Activated CD8-positive, alpha-beta T cell treated with anti-CD3 and anti-CD28 coated beads for 36 hours (primary cell): ENCODE data around the gene PCBD2. TPM values are rescaled to one million over a fixed set of nuclear protein-coding genes. Genes with fewer than 3 reads are reported as not detected.

Experiments used
- ATAC-seq: fragments of 200-7000 bp; cut with Tn5 transposase; one replicate; pipeline ENCODE4 v1.10.0; 2021; ENCODE audit warnings: mild to moderate bottlenecking, moderate library complexity
- CTCF ChIA-PET: fragments of 350-600 bp; sonication (Branson Sonifier 250); formaldehyde crosslinking; loops from one replicate; lab custom pipeline; 2021; ENCODE audit warnings: antibody characterized with exemption; lab: Charles Lee
- POLR2A ChIA-PET: fragments of 350-600 bp; sonication (Branson Sonifier 250); formaldehyde crosslinking; loops from one replicate; lab custom pipeline; 2021; ENCODE audit warnings: antibody characterized with exemption; lab: Charles Lee
- DNase-seq: peaks from one replicate; pipeline ENCODE4 v3.0.0-alpha.2; 2020
- H3K27ac Mint-ChIP-seq: one replicate; pipeline ENCODE4 v1.8.0; 2021; ENCODE audit warnings: mild to moderate bottlenecking, mixed read lengths
- H3K27me3 Mint-ChIP-seq: one replicate; pipeline ENCODE4 v1.8.0; 2021; ENCODE audit warnings: mixed read lengths
- H3K36me3 Mint-ChIP-seq: one replicate; pipeline ENCODE4 v1.8.0; 2021; ENCODE audit warnings: low read depth, mixed read lengths
- H3K4me1 Mint-ChIP-seq: one replicate; pipeline ENCODE4 v1.8.0; 2021; ENCODE audit warnings: low read depth, mixed read lengths
- H3K4me3 Mint-ChIP-seq: one replicate; pipeline ENCODE4 v1.8.0; 2021; ENCODE audit warnings: mild to moderate bottlenecking, moderate library complexity, mixed read lengths
- H3K9me3 Mint-ChIP-seq: one replicate; pipeline ENCODE4 v1.8.0; 2021; ENCODE audit warnings: mixed read lengths
- intact Hi-C: fragments of 100-400 bp; cut with micrococcal nuclease; formaldehyde crosslinking; loops from one replicate; pipeline ENCODE4 v1.10.0; 2022
- total RNA-seq, 2 experiments: library from RNA; stranded (reverse); gene quantifications; one replicate each; pipeline ENCODE4 v1.2.3, GENCODE V29; 2021
- TF ChIP-seq, protein P1 (sequence below): fragments of 200-600 bp; IDR thresholded peaks from one replicate; pipeline ENCODE4 v1.8.0; 2022; ENCODE audit warnings: antibody characterized with exemption, mild to moderate bottlenecking

Gene PCBD2
- total RNA-seq, 2 experiments from 2014 or later: 8.1 to 8.8 TPM

DNA sequence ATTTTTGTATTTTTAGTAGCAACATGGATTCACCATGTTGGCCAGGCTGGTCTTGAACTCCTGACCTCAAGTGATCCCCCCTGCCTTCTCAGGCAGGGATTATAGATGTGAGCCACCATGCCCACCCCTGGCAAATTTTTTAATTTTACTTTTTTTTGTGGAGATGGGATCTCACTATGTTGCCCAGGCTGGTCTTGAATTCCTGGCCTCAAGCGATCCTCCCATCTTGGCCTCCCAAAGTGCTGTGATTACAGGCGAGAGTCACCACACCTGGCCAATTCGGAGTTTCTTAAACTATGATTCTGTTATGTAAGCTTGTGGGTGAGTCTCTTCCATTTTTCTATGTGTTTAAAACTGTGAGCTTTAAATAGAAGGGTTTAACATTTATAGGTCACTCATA lies 27.6 kb downstream of the PCBD2 start:
- no peak overlapping the region for H3K27ac Mint-ChIP-seq
- ChIA-PET POLR2A (no interaction called here), CTCF (no interaction called here)
- intact Hi-C loops: no loop called here
- TF ChIP-seq, protein P1, sequence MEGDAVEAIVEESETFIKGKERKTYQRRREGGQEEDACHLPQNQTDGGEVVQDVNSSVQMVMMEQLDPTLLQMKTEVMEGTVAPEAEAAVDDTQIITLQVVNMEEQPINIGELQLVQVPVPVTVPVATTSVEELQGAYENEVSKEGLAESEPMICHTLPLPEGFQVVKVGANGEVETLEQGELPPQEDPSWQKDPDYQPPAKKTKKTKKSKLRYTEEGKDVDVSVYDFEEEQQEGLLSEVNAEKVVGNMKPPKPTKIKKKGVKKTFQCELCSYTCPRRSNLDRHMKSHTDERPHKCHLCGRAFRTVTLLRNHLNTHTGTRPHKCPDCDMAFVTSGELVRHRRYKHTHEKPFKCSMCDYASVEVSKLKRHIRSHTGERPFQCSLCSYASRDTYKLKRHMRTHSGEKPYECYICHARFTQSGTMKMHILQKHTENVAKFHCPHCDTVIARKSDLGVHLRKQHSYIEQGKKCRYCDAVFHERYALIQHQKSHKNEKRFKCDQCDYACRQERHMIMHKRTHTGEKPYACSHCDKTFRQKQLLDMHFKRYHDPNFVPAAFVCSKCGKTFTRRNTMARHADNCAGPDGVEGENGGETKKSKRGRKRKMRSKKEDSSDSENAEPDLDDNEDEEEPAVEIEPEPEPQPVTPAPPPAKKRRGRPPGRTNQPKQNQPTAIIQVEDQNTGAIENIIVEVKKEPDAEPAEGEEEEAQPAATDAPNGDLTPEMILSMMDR: no peak
- no peaks in the 10 kb centered on the region for H3K9me3 Mint-ChIP-seq
- H3K4me1 Mint-ChIP-seq: no peaks in the 10 kb centered on the region
- no peaks in the 10 kb centered on the region for H3K27me3 Mint-ChIP-seq
- ATAC-seq: no peak
- no peak for DNase-seq
- H3K4me3 Mint-ChIP-seq: no peak overlapping the region
- peaks cover 9% of the 10 kb centered on the region for H3K36me3 Mint-ChIP-seq

DNA sequence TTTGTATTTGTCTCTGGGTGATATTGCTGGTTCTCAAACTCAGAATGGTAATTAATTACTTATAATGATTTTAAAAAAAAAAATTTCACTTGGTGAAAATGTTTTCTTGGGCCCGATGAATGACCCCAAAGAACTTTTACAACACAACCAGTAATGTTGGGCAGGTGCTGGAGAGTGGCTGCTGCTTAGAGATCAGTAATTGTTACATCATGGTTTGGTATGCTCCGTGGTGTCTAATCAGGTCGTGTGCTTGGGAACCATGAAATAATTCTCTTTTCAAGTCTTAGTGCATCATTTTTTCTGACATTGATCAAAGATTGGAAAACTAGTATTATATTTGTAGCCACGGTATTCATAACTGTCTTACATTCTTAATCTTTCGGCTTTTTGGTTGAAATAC lies 29.3 kb downstream of the PCBD2 start:
- CTCF ChIA-PET: no interaction called here
- no peak for DNase-seq
- no peaks in the 10 kb centered on the region for H3K27me3 Mint-ChIP-seq
- no peak for ATAC-seq
- H3K4me1 Mint-ChIP-seq: no peaks in the 10 kb centered on the region
- H3K36me3 Mint-ChIP-seq: peaks cover 7% of the 10 kb centered on the region
- POLR2A ChIA-PET: interaction anchor here (0.6 kb wide), 1 partner anchor 8 kb away, joined by 3 read pairs; no protein-coding TSS in a partner anchor
- intact Hi-C loops: no loop called here
- no peak overlapping the region for H3K4me3 Mint-ChIP-seq
- no peak overlapping the region for H3K27ac Mint-ChIP-seq
- no peaks in the 10 kb centered on the region for H3K9me3 Mint-ChIP-seq
- TF ChIP-seq, protein P1: no peak

DNA sequence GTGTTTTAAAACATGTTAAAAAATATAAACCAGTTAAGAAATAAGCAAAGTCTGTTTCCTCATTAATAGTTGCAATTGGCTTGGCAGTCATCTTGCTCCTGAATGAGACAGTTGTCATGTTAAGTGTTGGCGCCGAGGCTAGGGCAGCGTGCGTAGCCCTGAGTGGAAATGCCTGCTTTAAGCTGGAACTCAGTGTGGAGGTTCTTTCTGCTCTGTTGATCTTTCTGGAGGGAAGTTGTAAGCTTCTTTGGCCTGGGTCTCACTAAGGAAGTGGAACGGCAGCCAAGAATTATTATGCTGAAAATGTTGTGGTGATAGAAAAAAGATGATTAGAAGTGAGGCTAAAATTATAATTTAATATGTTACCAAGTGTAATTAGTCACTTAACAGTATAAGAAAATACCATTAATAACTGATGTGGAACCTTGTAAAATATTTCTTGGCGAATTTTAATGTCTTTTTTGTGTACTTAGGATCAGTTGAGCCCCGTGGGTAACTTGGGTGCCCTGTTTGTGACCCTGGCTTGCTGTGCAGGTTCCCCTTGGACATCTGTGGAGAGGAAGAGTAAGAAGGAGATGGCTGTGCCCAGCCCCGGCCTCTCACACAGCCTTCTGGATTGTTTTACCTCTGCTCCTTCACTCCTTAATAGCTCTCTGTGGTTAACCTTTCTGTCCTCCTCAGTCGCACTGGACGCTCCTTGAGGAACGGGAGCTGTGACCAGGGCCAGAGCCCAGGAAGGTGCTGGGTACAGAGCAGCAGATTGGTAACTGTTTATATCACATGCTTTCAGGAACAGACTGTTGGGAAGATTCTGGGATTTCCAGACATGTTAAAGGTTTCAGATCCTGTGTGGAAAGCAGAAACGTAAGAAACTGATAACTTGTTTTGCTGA lies 31.0 kb downstream of the PCBD2 start:
- TF ChIP-seq, protein P1: no peak
- Mint-ChIP-seq H3K27ac (no peak overlapping the region), H3K4me3 (no peak overlapping the region), H3K36me3 (peaks cover 4% of the 10 kb centered on the region), H3K27me3 (no peaks in the 10 kb centered on the region), H3K9me3 (no peaks in the 10 kb centered on the region), H3K4me1 (no peaks in the 10 kb centered on the region)
- no peak for ATAC-seq
- intact Hi-C loops: no loop called here
- no peak for DNase-seq
- POLR2A ChIA-PET: no interaction called here
- CTCF ChIA-PET: no interaction called here

DNA sequence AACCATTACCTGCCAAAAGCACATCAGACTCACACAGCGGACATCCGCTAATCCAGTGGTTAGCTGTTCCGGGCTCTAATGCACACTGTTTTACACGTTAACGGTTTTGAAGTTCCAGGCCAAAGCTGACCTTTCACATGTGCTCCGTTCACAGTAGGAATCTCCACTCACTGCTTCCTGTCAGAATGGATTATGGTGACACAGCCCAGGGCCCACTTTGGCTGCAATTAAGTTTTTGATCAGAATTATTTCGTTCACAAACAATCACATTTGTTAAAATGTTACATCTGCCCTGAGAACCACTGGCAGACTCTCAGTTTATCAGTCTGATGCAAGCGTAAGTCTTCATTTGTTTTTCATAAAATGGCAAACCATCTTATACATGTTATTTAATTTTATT lies 32.6 kb downstream of the PCBD2 start:
- no peak for DNase-seq
- no peak for ATAC-seq
- H3K9me3 Mint-ChIP-seq: no peaks in the 10 kb centered on the region
- H3K27me3 Mint-ChIP-seq: no peaks in the 10 kb centered on the region
- H3K4me3 Mint-ChIP-seq: no peak overlapping the region
- H3K4me1 Mint-ChIP-seq: no peaks in the 10 kb centered on the region
- TF ChIP-seq, protein P1: no peak
- ChIA-PET CTCF (no interaction called here), POLR2A (no interaction called here)
- intact Hi-C loops: no loop called here
- peaks cover 8% of the 10 kb centered on the region for H3K36me3 Mint-ChIP-seq
- no peak overlapping the region for H3K27ac Mint-ChIP-seq

DNA sequence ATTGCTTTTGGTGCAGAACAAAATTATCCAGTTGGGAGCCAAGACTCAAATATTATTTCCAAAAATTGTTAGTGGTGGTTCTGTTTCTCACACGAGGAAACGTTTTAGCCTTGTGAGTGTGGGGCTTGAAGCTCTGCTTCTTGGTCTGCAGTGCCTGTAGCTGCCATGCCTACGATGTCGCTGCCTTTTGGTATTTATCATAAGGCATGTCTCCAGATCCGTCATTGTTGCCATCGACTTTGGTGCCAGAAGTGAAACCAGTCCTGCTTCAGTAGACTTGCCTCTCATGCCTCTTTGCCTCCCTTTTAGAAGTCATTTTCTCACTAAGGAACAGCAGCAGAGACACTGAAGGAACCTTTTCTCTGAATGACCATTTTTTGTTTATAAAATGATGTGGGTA lies 33.1 kb downstream of the PCBD2 start:
- Mint-ChIP-seq H3K27ac (no peak overlapping the region), H3K27me3 (no peaks in the 10 kb centered on the region), H3K36me3 (peaks cover 8% of the 10 kb centered on the region), H3K4me3 (no peak overlapping the region), H3K9me3 (no peaks in the 10 kb centered on the region), H3K4me1 (no peaks in the 10 kb centered on the region)
- intact Hi-C loops: no loop called here
- DNase-seq: no peak
- CTCF ChIA-PET: no interaction called here
- TF ChIP-seq, protein P1: no peak
- POLR2A ChIA-PET: no interaction called here
- ATAC-seq: no peak
